ENCODE results near the gene ADGRL2.

The ADGRL2 gene

DNA sequence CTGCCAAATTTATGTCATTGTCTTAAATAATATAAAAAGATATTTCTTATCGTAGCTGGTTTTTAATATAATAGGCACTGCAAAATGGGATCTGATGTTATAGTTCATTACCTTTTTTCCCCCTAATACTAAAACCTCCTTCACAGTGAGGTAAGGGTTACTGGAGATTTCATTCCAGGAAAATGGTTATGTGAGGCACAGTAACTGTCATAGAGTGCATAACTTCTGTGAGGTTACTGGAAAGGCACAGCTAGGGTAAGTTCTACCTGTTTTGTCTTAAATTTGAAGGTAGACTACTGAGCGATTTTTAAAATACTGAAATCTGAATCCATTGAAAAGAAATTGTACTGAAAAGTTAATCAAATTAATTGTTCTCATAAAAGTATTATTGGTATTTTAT is 13.0 kb downstream of the ADGRL2 start:
- no peak overlapping the region for H2AFZ ChIP-seq (ENCODE audit: low read depth, low read length)
- peaks cover 28% of the 10 kb centered on the region for H3K4me1 ChIP-seq (ENCODE audit: insufficient read depth, low read length)
- no peaks in the 10 kb centered on the region for H3K9me3 ChIP-seq (ENCODE audit: low read length)
- peaks cover 17% of the 10 kb centered on the region for H3K36me3 ChIP-seq (ENCODE audit: insufficient read depth, low read length)
- no peak overlapping the region for H3K4me3 ChIP-seq (ENCODE audit: low read length)
- no peaks in the 10 kb centered on the region for H3K27me3 ChIP-seq (ENCODE audit: insufficient read depth, low read length)

DNA sequence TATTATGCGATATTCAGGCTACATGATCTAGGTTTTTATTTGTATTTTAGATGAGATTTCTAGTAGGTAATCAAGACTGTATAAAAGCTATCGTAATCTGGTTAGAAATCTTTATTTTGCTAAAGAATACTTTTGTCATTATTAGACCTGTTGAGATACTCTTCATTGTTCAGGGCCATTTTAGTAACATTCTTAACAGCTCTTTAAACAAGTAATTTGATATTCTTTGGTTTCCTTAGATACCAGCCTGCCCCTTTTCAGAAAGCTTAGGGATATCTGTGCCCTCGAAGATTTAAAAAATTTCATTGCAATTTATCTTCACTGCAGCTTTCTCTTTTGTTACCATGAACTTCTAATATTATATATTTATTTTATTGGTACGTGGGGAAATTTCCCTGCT is 18.9 kb downstream of the ADGRL2 start:
- Histone ChIP-seq H3K4me1 (ENCODE audit: insufficient read depth, low read length) (peaks cover 12% of the 10 kb centered on the region), H3K4me3 (ENCODE audit: low read length) (no peak overlapping the region), H3K36me3 (ENCODE audit: insufficient read depth, low read length) (peaks cover 11% of the 10 kb centered on the region)

DNA sequence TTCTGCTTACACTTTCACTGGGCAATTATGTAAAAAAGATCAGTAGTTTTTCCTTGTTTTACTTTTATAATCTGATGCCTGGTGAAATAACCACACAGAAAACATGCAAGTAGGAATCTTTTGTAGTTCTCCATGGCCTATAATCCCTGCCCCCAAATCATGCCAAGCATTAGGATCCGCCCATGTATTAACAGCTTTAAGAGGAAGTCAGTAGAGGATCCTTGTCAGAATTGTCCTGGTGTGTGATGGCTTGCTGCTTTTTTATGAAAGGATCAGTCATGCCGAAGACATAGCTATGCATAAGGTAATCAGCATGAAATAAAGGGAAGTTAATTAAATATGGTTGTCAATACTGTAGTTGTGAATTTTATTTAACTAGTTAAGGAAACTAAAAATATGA is 20.0 kb downstream of the ADGRL2 start:
- H3K4me3 ChIP-seq (ENCODE audit: low read length) = no peak overlapping the region

More for the DNA sequence above, 18.9 kb downstream of the ADGRL2 start:
- no peak overlapping the region for H2AFZ ChIP-seq (ENCODE audit: low read depth, low read length)
- no peaks in the 10 kb centered on the region for H3K27me3 ChIP-seq (ENCODE audit: insufficient read depth, low read length)
- no peaks in the 10 kb centered on the region for H3K9me3 ChIP-seq (ENCODE audit: low read length)

DNA sequence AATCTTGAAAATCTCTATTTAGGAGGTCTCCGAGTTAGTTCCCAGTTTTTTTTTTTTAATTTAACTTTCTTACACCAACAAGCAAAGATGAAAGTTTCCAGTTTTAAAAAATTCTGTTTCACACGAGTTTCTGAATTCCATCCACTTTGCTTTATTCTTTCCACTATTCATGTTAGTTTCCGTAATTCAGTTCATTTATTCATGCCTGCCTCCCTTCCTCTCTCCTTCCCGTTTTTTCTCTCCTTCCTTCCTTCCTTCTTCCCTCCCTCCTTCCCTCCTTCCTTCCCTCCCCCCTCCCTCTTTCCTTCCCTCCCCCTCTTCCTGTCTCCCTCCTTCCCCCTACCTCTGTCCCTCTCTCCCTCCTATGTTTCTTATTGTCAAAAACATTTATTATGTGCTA is 22.3 kb downstream of the ADGRL2 start:
- H3K4me3 ChIP-seq (ENCODE audit: low read length) = no peak overlapping the region
- no peaks in the 10 kb centered on the region for H3K9me3 ChIP-seq (ENCODE audit: low read length)
- H2AFZ ChIP-seq (ENCODE audit: low read depth, low read length) = no peak overlapping the region
- peaks cover 14% of the 10 kb centered on the region for H3K36me3 ChIP-seq (ENCODE audit: insufficient read depth, low read length)
- peaks cover 12% of the 10 kb centered on the region for H3K4me1 ChIP-seq (ENCODE audit: insufficient read depth, low read length)
- H3K27me3 ChIP-seq (ENCODE audit: insufficient read depth, low read length) = no peaks in the 10 kb centered on the region

More for the DNA sequence above, 20.0 kb downstream of the ADGRL2 start:
- no peak overlapping the region for H2AFZ ChIP-seq (ENCODE audit: low read depth, low read length)
- H3K9me3 ChIP-seq (ENCODE audit: low read length) = no peaks in the 10 kb centered on the region
- H3K36me3 ChIP-seq (ENCODE audit: insufficient read depth, low read length) = peaks cover 13% of the 10 kb centered on the region
- no peaks in the 10 kb centered on the region for H3K27me3 ChIP-seq (ENCODE audit: insufficient read depth, low read length)
- H3K4me1 ChIP-seq (ENCODE audit: insufficient read depth, low read length) = peaks cover 12% of the 10 kb centered on the region

DNA sequence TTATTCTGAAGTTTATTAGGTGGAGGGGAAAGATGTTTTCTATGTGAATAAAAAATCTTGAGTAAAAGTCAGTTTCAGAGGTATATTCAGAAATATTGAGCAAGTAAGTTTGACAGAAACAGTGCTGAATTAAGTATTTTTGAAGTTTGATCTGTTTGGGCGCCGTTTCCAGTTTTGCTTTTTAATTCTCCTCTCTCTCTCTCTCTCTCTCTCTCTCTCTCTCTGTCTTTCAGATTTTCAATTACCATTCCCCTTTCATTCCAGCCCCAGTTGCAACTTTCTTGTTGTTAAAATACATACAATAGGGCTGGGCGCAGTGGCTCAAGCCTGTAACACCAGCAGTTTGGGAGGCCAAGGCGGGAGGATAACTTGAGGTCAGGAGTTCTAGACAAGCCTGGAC is 24.0 kb downstream of the ADGRL2 start:
- no peak overlapping the region for H3K4me3 ChIP-seq (ENCODE audit: low read length)

DNA sequence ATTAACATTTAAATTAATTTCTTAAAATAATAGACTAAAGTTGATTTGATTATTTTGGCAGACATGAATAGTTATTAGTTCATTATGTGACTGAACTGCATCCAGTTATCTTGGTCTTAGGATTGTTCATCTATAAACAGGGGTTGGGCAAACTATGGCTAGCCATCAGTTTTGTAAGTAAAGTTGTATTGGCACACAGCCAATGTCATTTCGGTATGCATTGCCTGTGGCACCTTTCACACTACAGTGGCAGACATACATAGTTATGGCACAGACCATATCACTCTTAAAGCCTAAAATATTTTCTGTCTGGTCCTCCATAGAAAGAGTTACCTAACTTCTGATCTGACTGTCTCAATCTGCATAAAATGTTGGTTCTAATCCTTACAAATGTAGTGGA is 27.2 kb downstream of the ADGRL2 start:
- Histone ChIP-seq H2AFZ (ENCODE audit: low read depth, low read length) (no peak overlapping the region), H3K4me1 (ENCODE audit: insufficient read depth, low read length) (peaks cover 7% of the 10 kb centered on the region), H3K36me3 (ENCODE audit: insufficient read depth, low read length) (peaks cover 13% of the 10 kb centered on the region), H3K27me3 (ENCODE audit: insufficient read depth, low read length) (no peaks in the 10 kb centered on the region), H3K4me3 (ENCODE audit: low read length) (no peak overlapping the region), H3K9me3 (ENCODE audit: low read length) (no peaks in the 10 kb centered on the region)

More for the DNA sequence above, 24.0 kb downstream of the ADGRL2 start:
- Histone ChIP-seq H3K9me3 (ENCODE audit: low read length) (no peaks in the 10 kb centered on the region), H3K4me1 (ENCODE audit: insufficient read depth, low read length) (peaks cover 10% of the 10 kb centered on the region), H3K36me3 (ENCODE audit: insufficient read depth, low read length) (peaks cover 16% of the 10 kb centered on the region), H2AFZ (ENCODE audit: low read depth, low read length) (no peak overlapping the region), H3K27me3 (ENCODE audit: insufficient read depth, low read length) (no peaks in the 10 kb centered on the region)

DNA sequence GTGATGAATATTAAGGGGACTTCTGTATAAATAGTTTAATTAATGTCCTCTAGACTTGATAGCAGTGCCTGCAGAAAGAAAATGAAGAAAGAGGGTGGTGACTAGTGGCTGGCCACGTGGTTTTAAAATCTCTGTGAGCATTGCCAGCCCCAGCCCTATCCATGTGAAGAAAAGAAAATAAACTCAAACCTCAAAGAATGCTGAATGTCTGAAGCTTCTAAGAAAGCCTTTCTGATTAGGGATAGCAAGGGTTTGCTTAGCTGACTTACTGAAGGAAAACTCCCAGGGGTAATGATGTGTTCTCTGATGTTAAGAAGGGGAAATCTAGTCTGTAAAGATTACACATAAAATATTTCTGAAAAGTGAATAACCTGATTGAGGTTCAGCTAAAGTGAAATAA is 31.8 kb downstream of the ADGRL2 start:
- Histone ChIP-seq H3K4me3 (ENCODE audit: low read length) (no peak overlapping the region), H3K4me1 (ENCODE audit: insufficient read depth, low read length) (peaks cover 37% of the 10 kb centered on the region), H3K27me3 (ENCODE audit: insufficient read depth, low read length) (no peaks in the 10 kb centered on the region), H3K36me3 (ENCODE audit: insufficient read depth, low read length) (peaks cover 8% of the 10 kb centered on the region), H2AFZ (ENCODE audit: low read depth, low read length) (no peak overlapping the region), H3K9me3 (ENCODE audit: low read length) (no peaks in the 10 kb centered on the region)

DNA sequence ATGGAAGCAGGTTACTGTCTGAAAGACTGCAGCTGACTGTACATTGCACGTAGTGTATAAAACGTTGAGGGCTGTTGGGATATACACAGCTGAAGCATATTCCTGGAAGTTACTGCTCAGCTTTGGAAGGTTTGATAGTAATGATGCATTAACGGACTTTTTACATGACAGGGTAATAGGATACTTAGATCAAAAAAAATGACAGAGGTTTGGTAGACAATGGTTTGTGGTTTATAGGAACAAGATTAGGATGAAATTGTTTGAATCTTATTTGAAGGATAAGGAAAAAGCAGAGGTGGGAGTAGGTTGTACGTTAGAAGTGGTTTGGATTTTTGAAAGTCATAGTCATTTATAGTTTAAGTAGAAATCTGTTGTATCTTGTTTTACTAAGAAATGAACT is 33.0 kb downstream of the ADGRL2 start:
- H3K4me3 ChIP-seq (ENCODE audit: low read length) = no peak overlapping the region

DNA sequence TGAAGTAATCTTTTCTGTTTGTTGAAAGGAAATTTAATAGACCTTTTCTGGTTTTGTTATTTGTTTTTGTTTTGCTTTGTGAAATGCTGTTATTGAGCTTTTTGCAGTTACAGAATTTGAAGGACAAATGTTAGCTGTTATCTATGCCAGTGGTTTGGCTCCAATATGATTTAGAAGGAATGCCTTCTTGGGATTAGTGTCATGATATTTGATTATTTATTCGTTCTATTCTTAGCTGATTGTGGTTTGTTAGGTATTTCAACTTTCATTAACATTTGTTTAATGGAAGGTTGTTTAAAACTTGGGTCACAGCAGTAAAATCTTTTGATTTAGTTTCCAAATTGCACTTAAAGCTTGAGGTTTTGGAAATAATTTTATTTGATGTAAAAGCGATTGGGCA is 33.5 kb downstream of the ADGRL2 start:
- H3K4me1 ChIP-seq (ENCODE audit: insufficient read depth, low read length) = peaks cover 37% of the 10 kb centered on the region
- peaks cover 21% of the 10 kb centered on the region for H3K36me3 ChIP-seq (ENCODE audit: insufficient read depth, low read length)
- H3K4me3 ChIP-seq (ENCODE audit: low read length) = no peak overlapping the region

More for the DNA sequence above, 33.0 kb downstream of the ADGRL2 start:
- peaks cover 37% of the 10 kb centered on the region for H3K4me1 ChIP-seq (ENCODE audit: insufficient read depth, low read length)
- H2AFZ ChIP-seq (ENCODE audit: low read depth, low read length) = no peak overlapping the region
- H3K9me3 ChIP-seq (ENCODE audit: low read length) = no peaks in the 10 kb centered on the region
- H3K27me3 ChIP-seq (ENCODE audit: insufficient read depth, low read length) = no peaks in the 10 kb centered on the region
- peaks cover 17% of the 10 kb centered on the region for H3K36me3 ChIP-seq (ENCODE audit: insufficient read depth, low read length)

DNA sequence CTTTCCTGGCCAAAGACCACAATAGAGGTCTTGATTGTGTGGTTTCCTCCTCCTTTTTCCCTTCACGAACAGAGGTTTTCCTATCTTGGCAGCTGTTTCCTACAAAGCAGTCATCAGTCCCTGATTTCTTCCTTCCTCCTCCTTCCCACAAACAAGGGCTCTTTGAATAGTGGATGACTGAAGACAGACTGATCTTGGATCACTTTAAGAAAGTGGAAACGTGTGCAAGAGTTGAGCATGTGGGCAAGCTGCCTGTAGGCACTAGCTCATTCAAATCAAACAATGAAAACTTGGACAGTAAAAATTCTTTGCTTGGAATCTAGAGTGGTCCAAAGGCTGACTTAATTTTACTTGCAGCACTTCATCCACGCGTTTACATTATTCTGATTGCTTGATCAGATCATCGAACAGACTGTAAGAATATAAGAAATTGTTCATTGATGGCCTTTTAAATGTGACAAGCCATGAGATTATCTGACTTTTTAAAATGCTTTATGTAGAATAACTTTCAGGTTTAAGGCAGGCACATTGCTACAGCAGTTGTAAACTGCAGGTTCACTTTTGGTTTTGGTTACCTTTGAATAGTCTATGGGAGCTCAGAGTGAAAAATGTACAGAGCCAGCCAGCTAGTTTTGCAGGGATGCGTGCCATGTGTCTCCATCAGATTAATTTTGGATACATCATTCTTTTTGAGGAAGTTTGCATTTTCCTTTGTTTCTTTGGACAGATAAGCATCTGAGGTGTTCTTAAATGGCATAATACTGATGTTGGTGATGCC is 34.4 kb downstream of the ADGRL2 start:
- Histone ChIP-seq H3K27me3 (ENCODE audit: insufficient read depth, low read length) (no peaks in the 10 kb centered on the region), H2AFZ (ENCODE audit: low read depth, low read length) (no peak overlapping the region), H3K9me3 (ENCODE audit: low read length) (no peaks in the 10 kb centered on the region), H3K4me1 (ENCODE audit: insufficient read depth, low read length) (peaks cover 37% of the 10 kb centered on the region), H3K4me3 (ENCODE audit: low read length) (no peak overlapping the region), H3K36me3 (ENCODE audit: insufficient read depth, low read length) (peaks cover 26% of the 10 kb centered on the region)

More for the DNA sequence above, 33.5 kb downstream of the ADGRL2 start:
- Histone ChIP-seq H2AFZ (ENCODE audit: low read depth, low read length) (no peak overlapping the region), H3K27me3 (ENCODE audit: insufficient read depth, low read length) (no peaks in the 10 kb centered on the region), H3K9me3 (ENCODE audit: low read length) (no peaks in the 10 kb centered on the region)

DNA sequence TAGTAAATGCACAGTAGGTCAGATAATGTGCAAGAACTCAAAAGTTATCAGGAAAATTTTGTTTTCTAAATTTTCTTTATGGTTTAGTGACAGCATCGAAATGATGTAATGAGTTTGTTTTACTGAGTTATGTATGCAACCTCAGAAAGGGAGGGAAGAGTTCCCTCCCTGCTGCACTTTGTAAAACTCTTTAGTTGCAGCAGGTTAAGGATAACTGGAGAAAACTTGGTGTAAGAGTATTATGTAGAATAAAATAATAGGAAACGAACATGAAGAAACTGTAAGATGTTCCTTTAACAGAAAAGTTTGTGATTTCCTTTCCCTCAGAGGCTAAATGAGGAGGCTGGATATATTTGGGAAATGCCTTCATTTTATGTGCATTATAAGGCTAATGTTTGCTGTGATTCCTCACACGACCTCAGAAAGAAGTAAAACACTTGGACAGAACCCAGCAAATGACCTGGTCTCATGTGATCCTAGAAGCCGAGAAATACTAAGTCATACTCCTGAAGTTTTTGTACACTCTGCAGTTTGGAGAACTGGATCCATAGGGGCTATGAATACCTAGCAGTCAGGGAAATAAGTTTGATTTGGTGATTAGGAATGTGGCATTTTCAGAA is 35.4 kb downstream of the ADGRL2 start:
- Histone ChIP-seq H3K9me3 (ENCODE audit: low read length) (no peaks in the 10 kb centered on the region), H3K27me3 (ENCODE audit: insufficient read depth, low read length) (no peaks in the 10 kb centered on the region), H3K4me1 (ENCODE audit: insufficient read depth, low read length) (peaks cover 37% of the 10 kb centered on the region), H3K4me3 (ENCODE audit: low read length) (no peak overlapping the region), H2AFZ (ENCODE audit: low read depth, low read length) (no peak overlapping the region), H3K36me3 (ENCODE audit: insufficient read depth, low read length) (peaks cover 34% of the 10 kb centered on the region)

DNA sequence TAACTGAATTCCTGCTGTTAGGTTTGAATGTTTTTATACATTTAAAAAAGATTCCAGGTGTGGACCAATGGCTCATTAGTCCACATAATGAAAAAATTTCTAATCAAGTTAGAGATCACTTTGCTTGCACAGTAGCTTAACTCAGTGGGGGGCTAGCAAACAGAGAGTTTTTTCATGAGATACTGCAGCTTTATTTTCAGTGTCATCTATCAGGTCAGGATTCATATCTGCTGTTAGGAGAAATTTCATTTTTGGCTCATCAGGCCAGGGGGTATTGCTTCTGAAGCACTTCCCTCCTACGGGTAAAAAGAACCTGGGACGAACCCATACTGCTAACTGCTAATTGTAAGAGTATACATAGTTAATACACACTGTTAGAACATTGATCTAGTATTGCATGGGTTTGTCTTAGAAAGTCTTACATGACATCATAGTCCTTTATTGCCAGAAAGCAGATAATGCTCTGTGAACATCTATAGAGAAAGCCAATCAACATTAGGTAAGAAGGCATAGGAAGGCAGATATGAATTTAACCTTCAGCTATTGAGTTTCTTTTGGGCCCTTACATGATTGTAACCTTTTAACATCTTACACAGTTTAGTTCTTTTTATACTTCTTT is 38.0 kb downstream of the ADGRL2 start:
- H3K9me3 ChIP-seq (ENCODE audit: low read length) = no peaks in the 10 kb centered on the region
- no peak overlapping the region for H2AFZ ChIP-seq (ENCODE audit: low read depth, low read length)
- H3K27me3 ChIP-seq (ENCODE audit: insufficient read depth, low read length) = no peaks in the 10 kb centered on the region
- H3K4me3 ChIP-seq (ENCODE audit: low read length) = no peak overlapping the region
- H3K4me1 ChIP-seq (ENCODE audit: insufficient read depth, low read length) = peaks cover 30% of the 10 kb centered on the region
- H3K36me3 ChIP-seq (ENCODE audit: insufficient read depth, low read length) = peaks cover 54% of the 10 kb centered on the region

DNA sequence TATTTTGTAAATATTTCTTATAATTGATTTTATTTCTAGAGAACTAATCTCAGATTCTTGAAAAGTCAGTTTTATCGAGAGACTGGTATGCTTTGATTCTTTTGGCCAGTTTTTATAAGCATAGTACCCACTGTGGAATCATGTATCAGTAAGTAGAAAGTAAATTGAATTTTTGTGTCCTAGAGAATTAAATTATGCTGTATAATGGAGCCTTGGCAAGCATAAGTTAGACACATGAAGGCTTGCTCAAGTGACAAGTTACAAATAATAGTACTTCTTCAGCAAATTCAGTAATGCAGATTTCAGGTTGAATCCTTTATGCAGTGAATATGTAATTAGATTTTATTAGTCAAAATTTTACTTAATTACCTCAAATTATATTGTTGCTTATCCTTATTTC is 40.1 kb downstream of the ADGRL2 start:
- Histone ChIP-seq H3K4me1 (ENCODE audit: insufficient read depth, low read length) (peaks cover 10% of the 10 kb centered on the region), H3K9me3 (ENCODE audit: low read length) (no peaks in the 10 kb centered on the region), H3K36me3 (ENCODE audit: insufficient read depth, low read length) (peaks cover 63% of the 10 kb centered on the region), H3K27me3 (ENCODE audit: insufficient read depth, low read length) (no peaks in the 10 kb centered on the region), H2AFZ (ENCODE audit: low read depth, low read length) (no peak overlapping the region), H3K4me3 (ENCODE audit: low read length) (no peak overlapping the region)
